Measurements from ENCODE around the gene DNAJC16.

DNA sequence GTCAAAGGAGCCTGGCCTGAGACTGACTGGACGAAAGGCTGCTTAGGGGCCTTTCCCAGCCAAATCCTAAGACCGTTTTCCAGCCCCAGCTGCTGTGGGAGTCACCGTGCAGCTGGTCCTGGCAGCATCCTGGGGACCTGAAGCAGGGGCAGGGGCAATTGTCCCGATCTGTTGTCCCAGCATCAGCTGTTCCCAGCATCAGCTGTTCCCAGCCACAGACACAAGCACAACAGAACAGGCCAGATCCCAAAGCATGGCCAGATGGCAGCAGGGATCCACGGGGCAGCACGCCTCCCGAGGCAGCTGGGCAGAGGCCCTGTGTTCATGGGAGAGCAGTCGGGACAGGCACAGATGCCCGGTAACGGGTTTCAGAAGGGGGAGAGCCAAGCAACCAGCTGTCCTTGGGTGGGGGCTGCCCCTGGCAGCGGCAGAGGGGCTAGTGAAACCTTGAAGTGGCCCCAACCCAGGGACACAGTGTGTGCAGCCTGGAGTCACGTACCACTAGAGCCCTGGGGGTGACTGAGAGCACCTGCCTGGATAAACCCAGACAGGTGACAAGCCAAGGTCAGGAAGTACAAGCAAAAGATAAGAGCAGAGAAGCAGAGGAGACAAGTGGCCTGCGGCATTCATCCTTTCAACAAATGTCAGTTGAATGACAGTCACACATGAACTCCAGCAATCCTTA lies 37.5 kb upstream of the DNAJC16 start:
- TF ChIP-seq, protein P1, sequence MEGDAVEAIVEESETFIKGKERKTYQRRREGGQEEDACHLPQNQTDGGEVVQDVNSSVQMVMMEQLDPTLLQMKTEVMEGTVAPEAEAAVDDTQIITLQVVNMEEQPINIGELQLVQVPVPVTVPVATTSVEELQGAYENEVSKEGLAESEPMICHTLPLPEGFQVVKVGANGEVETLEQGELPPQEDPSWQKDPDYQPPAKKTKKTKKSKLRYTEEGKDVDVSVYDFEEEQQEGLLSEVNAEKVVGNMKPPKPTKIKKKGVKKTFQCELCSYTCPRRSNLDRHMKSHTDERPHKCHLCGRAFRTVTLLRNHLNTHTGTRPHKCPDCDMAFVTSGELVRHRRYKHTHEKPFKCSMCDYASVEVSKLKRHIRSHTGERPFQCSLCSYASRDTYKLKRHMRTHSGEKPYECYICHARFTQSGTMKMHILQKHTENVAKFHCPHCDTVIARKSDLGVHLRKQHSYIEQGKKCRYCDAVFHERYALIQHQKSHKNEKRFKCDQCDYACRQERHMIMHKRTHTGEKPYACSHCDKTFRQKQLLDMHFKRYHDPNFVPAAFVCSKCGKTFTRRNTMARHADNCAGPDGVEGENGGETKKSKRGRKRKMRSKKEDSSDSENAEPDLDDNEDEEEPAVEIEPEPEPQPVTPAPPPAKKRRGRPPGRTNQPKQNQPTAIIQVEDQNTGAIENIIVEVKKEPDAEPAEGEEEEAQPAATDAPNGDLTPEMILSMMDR (IDR thresholded peaks at IDR 0.05), result no peak
- no peak for TF ChIP-seq POLR2A (IDR thresholded peaks at IDR 0.05)
